DND-41 (cell line): Measurements from ENCODE around the gene ZNF581.

ENCODE experiments used
- ATAC-seq: fragments of 200-7000 bp; cut with Tn5 transposase; 3 replicates; pipeline ENCODE4 v1.9.1; 2021; ENCODE audit warnings: low read depth; ENCODE audit not compliant: insufficient read depth
- DNase-seq: peaks from one replicate; pipeline ENCODE4 v3.0.0-alpha.2; 2020
- H2AFZ ChIP-seq: 2 replicates; pipeline ENCODE4 v1.6.0; 2012; ENCODE audit warnings: low read depth, low read length
- H3K27ac ChIP-seq: 2 replicates; pipeline ENCODE4 v1.5.1; 2012; ENCODE audit warnings: low read length, inconsistent platforms
- H3K27me3 ChIP-seq: fragments of 200-600 bp; sonication (generic); 2 replicates; pipeline ENCODE4 v1.6.0; 2012; ENCODE audit warnings: low read length, mild to moderate bottlenecking, inconsistent platforms; ENCODE audit not compliant: insufficient read depth, poor library complexity
- H3K36me3 ChIP-seq: 2 replicates; pipeline ENCODE4 v1.5.1; 2012; ENCODE audit warnings: low read length, inconsistent platforms; ENCODE audit not compliant: insufficient read depth
- H3K4me1 ChIP-seq: 2 replicates; pipeline ENCODE4 v1.5.1; 2012; ENCODE audit warnings: mild to moderate bottlenecking, low read length; ENCODE audit not compliant: insufficient read depth
- H3K4me2 ChIP-seq: 2 replicates; pipeline ENCODE4 v1.6.0; 2012; ENCODE audit warnings: mild to moderate bottlenecking, moderate library complexity, low read length, inconsistent platforms; ENCODE audit not compliant: insufficient read depth
- H3K4me3 ChIP-seq, 2 experiments: fragments of 200-600 bp in 1 of 2; shearing (Covaris generic) in 1 of 2; 2 replicates each; pipeline ENCODE4 v1.5.1; 2012 to 2016; ENCODE audit warnings: inconsistent platforms in 2 of 2, low read length in 2 of 2, mild to moderate bottlenecking in 2 of 2, low read depth in 1 of 2, moderate library complexity in 1 of 2
- H3K79me2 ChIP-seq: 2 replicates; pipeline ENCODE4 v1.6.0; 2012; ENCODE audit warnings: low read length, inconsistent platforms; ENCODE audit not compliant: insufficient read depth
- H3K9ac ChIP-seq: 2 replicates; pipeline ENCODE4 v1.6.0; 2012; ENCODE audit warnings: low read depth, mild to moderate bottlenecking, inconsistent platforms, low read length, moderate library complexity
- H3K9me3 ChIP-seq: 2 replicates; pipeline ENCODE4 v1.5.1; 2012; ENCODE audit warnings: low read length, moderate library complexity, mild to moderate bottlenecking, inconsistent platforms; ENCODE audit not compliant: insufficient read depth, severe bottlenecking
- H4K20me1 ChIP-seq: 2 replicates; pipeline ENCODE4 v1.6.0; 2012; ENCODE audit warnings: low read length; ENCODE audit not compliant: insufficient read depth
- CTCF ChIP-seq: IDR thresholded peaks from 2 replicates; pipeline ENCODE4 v1.5.1; 2012; ENCODE audit warnings: borderline replicate concordance, low read length, moderate library complexity, mild to moderate bottlenecking; ENCODE audit not compliant: poor library complexity, severe bottlenecking; ENCODE audit errors: extremely low read depth
- EZH2 ChIP-seq: IDR thresholded peaks from 3 replicates; pipeline ENCODE4 v1.6.1; 2012; ENCODE audit warnings: borderline replicate concordance, low read depth, mild to moderate bottlenecking, moderate library complexity, low read length, inconsistent platforms; ENCODE audit not compliant: severe bottlenecking

Gene ZNF581

GRCh38 chr19:55685776-55686175 is 42.3 kb downstream of the ZNF581 start:
- ATAC-seq = no peak
- Histone ChIP-seq H3K79me2 (peaks cover 54% of the 10 kb centered on the region), H3K4me3 (no peak overlapping the region), H3K27ac (no peak overlapping the region), H2AFZ (no peak overlapping the region), H3K4me1 (no peaks in the 10 kb centered on the region), H4K20me1 (peaks cover 66% of the 10 kb centered on the region), H3K4me2 (no peak overlapping the region), H3K36me3 (peaks cover 90% of the 10 kb centered on the region), H3K9me3 (no peaks in the 10 kb centered on the region), H3K27me3 (no peaks in the 10 kb centered on the region), H3K9ac (no peak overlapping the region)
- no peak for DNase-seq
- TF ChIP-seq CTCF (no peak), EZH2 (no peak)

GRCh38 chr19:55686311-55687050 is 43.0 kb downstream of the ZNF581 start:
- H3K4me2 ChIP-seq = no peak overlapping the region
- DNase-seq (no peak), ATAC-seq (no peak)
- H3K4me3 ChIP-seq = no peak overlapping the region
- H3K9ac ChIP-seq = no peak overlapping the region
- TF ChIP-seq CTCF = no peak
- TF ChIP-seq EZH2 = no peak
- H4K20me1 ChIP-seq = peaks cover 67% of the 10 kb centered on the region
- peaks cover 47% of the 10 kb centered on the region for H3K79me2 ChIP-seq
- no peak overlapping the region for H3K27ac ChIP-seq
- no peaks in the 10 kb centered on the region for H3K9me3 ChIP-seq
- no peaks in the 10 kb centered on the region for H3K27me3 ChIP-seq
- H3K4me1 ChIP-seq = no peaks in the 10 kb centered on the region
- peaks cover 90% of the 10 kb centered on the region for H3K36me3 ChIP-seq
- no peak overlapping the region for H2AFZ ChIP-seq

- ATAC-seq (no peak), DNase-seq (no peak)
- Histone ChIP-seq H3K27ac (no peak overlapping the region), H3K4me3 (no peak overlapping the region), H2AFZ (no peak overlapping the region), H3K4me2 (no peak overlapping the region), H4K20me1 (peaks cover 73% of the 10 kb centered on the region), H3K9ac (no peak overlapping the region), H3K36me3 (peaks cover 89% of the 10 kb centered on the region), H3K79me2 (peaks cover 37% of the 10 kb centered on the region), H3K27me3 (no peaks in the 10 kb centered on the region), H3K9me3 (no peaks in the 10 kb centered on the region), H3K4me1 (no peaks in the 10 kb centered on the region)
- TF ChIP-seq CTCF = no peak
- TF ChIP-seq EZH2 = no peak
These were observed 44.1 kb downstream of the ZNF581 start for GRCh38 chr19:55687281-55688201.
